Occipital lobe (tissue), 2 donors: Measurements from ENCODE around the gene MCC. TPM values are rescaled to one million over a fixed set of nuclear protein-coding genes. Genes with fewer than 3 reads are reported as not detected.

Source experiments
- DNase-seq: peaks from one replicate; lab custom pipeline; 2025; lab: John Stamatoyannopoulos, UW
- total RNA-seq: library from RNA; depleted of rRNA; stranded (reverse); fragments of >200 nt; gene quantifications from one replicate; pipeline ENCODE4 v1.2.3, GENCODE V29; 2014

MCC gene
- total RNA-seq, 1 donor from 2014 or later = 15.8 TPM

DNA sequence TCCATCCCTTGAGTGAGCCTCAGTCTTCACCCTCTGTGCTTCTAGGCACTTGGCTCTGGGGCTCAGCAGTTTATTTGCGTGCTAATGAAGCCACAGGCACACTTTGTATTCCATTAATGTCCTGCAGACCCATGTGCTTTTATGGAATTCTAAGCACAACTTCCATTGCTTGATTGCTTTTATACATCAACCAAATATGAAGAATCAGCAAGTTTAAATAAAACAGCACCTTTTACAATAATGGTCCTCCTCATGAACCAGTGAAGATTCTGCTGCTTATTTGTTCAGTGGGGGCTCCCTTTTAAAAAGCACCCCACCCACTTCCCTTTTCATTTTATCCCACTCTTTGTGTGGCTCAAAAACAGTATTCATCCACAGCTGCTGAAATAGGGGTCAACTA is 451.4 kb downstream of the MCC start:
- DNase-seq = no peak

DNA sequence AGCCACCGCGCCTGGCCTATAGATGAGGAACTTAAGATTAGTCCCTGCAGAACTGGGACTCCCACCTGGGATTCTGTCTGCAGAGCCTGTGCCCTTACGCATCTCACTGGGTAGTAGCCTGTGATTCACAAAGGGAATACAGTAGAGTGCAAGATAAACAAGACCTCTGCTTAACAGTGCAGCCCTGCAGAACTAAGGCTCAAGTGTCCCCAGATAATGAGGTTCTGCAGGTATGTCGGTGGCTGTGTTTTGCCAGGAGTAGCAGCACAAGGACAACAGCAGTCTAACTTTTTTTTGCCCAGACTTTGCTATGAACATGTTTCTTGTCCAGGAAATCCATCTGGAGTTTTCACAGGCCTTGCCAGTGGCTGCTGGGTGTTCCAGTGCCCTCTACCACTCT is 451.9 kb downstream of the MCC start:
- no peak for DNase-seq

DNA sequence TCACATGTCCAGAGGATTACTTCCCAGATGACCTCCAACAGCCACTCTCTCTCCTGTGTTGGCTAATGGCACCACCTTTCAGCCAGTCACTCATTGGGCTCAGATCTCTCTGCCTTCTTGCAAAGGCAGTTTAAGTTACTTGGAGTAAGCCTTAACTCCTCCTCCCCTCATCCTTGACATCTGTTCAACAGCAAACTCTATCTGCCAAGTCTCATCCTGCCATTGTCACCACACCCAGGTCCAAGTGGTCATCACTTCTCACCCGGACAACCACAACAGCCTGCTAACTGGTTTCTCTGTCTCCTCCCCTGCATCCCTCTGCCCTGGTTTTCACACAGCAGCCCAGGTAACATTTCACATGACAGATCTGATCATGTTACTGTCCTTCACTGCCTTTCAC is 453.2 kb downstream of the MCC start:
- no peak for DNase-seq

DNA sequence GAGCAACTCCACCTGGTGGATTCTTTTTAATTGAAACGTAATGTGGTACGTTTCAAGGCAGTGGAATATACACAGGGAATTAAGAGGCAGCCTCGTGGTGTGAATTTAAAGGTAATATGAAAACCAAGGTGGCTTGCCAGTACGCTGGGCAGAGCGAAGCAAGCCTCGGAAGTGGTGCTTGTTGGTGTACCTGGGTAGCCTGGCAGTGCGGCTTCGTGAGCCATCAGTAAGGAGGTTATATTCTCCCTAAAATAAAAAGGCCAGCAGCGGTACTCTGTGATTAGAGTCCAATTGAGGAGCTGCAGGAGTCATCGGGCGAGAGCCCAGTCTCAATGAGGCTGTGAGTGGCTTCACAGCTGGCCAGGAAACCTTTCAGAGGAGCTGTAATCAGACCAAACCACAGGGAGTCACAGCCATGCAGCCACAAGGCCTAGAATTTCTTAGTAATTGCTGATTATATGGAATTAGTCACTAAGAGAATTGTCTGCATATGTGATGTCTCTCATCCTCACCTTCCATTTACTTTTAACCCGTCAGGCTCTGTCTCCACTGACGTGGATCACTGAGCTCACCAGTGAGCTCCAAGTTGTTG is 454.0 kb downstream of the MCC start:
- no peak for DNase-seq

DNA sequence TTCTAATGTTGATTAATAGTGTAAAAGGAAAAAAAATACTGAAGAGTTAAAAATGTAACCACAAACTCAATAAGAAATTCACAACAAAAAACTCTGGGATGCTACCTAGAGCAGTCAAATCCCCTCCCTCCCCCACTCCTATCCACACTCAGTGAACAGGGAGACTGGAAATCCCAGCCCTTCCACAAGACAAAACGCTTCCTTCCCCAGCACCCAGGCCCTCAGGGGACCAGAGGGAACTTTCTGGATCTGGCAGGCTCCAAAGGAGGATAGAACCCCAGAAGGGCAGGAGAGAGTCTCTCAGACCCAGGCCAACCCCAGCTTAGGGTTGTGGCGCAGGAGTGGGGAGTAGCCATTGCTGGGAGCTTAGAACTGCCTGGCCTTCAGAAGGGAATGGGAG is 456.7 kb downstream of the MCC start:
- no peak for DNase-seq

DNA sequence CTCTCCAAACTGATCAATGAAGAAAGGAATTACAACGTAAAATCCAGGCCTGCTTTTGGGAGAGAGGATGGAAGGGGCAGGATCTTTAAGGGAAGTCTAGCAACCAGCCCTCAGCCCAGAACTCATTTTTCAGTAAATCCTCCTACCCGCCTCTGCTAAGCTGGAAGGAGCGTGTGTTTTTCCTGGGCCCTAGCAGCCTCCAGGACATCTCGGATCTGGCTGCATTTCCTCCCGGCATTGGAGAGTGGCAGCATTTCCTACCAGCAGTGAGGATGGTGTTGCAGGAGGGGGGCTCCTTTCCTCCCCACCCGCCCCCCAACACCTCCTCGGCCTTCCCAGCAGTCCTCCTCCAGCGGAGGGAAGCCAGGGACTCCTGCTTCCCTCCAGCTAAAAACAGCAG is 457.1 kb downstream of the MCC start:
- no peak for DNase-seq

DNA sequence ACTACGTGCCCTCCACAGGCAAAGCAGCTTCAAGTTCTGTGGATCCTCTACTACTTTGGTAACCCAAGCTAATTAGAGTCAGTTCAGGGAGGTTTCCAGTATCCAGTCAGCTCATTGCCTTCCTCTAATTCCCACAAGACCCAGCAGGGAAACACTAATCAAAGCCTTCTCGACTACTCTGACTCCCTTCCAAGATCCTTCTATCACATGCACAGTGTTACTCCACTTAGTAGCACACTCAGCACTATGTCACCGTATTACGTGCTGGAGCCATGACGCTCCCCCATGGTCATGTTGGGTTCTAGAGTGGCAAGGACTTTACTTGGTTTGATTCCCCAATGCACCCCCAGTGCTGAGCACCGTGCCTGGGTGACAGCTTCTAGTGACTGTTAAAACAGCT is 458.6 kb downstream of the MCC start:
- DNase-seq = no peak

DNA sequence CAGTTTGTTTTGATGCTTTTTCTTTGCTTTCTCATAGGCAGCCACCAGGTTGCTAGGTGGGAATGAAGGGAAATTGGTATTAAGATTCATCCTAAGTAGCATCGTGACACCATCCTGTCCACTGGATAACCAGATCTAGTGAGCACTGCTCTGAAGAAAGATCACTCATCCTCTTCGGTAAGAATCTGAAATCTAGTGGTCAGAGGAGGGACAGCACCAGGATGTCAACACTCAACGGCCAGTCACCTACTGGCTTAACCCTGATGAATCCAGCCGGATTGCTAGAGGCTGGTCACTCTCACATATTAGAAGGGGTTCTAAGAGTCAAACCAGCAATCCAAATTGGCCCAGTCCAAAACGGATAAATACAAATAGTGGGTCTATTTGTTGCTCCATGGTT is 460.8 kb downstream of the MCC start:
- no peak for DNase-seq

DNA sequence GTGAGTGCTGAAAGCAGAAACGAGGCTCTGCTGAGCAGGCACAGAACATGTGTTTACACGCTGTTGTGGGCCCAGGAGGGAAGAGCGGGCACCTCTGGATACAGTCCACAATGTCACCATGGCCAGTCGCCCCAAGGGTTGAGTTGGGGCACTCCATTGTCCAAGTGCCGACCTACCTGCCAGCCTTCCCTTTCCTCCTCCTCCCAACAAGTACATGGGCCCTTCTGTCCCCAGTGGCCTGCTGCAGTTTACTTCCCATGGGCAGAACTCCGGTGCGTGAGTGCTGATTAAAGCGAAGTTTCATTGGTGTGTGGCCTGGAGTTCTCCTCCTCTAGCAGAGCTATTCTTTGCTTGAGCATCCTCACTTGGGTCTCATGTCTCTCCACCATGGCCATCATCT is 461.2 kb downstream of the MCC start:
- no peak for DNase-seq

DNA sequence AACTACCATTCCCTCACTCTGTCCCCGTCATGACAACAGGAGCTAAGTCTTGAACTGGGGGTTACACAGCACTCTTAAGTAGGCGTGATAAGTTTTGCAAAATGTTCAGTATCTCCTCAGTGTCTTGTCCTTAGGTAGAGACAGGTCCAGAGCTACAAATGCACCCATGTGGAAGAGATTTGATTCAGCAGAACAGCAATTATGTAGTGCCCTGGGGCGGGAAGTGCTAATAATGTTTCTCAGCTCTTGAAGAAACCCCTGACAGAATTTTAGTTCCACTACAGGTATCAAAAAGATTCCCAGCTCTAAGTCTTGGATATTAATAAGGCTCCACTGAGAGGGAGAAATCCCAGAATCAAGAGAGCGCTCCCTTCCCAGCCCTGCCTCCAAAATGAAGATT is 462.0 kb downstream of the MCC start:
- DNase-seq = no peak

DNA sequence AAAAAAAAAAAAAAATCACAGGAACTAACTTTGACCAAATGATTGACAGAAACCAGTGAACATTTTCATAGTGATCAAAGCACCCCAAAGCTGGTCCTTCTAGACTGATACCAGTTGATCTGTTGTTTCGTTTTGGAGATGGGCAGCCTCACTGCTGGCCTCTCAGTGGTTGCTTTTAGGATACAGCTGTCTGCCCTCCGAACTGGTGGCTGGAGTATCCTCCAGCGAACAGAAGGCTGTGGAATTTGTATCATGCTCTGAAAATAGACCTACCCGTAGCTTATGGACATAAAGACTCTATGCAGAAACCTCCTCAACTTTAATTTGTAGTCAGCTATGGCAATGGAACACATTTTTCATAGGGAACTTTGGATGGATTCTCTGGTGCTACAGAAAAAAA is 462.7 kb downstream of the MCC start:
- no peak for DNase-seq

DNA sequence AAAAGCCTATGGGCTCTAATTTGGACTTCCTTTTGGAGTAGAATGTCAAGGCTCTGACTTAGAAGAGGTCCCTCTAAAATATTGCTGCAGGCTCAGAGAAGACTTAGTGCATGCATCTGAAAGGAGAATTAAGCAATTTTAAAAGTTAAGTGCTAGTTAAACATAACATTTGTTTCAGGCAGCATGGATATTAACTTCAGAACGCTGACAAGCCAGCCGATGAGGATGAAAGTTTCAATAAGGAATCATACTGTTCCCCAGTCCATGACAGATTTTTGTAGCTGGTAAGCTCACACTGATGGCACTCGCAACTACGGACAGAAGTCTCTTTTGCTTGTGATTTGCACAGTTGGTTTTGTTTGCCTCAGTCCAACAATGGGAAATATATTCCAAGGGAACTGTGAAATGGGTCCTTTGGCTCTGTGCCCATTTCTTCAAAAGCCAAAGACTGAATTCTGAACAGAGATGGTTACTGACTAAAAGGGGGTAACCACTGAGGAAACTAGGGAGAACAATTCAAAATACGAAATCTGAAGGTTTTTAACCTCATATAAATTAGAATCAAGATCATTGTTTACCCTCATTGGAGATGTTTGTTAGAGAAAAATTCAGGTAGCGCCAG is 464.1 kb downstream of the MCC start:
- no peak for DNase-seq

DNA sequence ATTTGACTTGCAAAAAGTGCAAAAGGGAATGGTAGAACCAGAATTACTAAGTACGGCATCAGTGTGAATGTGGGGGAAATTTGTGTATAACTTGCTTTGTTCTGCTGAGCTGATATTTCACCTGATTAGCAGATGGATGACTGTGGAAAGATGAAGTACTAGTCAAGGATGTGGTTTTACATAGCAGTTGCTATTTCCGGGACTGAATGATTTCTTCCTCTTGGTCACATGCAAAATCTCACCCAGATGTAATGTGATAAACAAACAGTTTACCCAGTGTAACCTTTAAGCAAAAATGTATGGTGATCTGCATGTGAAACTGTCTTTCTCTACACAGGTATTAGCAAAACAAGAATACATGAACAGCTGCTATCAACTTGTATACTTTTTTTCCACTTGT is 465.6 kb downstream of the MCC start:
- no peak for DNase-seq

DNA sequence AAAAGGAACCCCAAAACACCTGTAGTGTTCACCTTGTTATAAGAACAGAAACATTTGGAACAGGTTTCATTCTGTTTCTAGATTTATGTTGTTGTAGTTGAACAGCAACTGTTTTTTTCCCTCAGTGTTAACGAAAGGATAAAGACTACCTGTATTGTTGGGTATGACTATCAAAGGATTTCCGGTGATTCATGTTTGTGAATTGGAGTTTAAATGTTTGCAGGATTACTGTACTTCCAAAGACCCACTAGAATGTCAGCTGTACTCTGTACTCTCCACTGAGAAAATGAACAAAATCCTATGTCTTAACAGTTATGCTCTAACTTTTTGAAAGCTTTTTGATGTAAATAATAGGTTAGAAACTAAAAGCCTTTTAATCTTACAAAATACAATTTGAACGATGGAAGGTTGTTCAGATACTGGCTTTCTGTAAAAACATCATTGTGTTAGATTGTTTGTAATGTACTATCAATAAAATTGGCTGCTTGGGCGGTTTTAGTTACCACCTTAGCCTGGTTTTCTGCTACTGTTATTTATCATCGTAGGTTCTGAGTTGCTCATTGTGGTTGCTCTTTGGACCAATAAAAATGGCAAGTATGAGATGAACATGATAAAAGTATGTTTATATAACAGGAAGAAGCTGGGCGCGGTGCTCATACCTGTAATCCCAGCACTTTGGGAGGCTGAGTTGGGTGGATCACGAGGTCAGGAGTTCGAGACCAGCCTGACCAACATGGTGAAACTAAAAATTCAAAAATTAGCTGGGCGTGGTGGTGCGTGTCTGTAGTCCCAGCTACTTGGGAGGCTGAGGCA is 467.6 kb downstream of the MCC start:
- no peak for DNase-seq

DNA sequence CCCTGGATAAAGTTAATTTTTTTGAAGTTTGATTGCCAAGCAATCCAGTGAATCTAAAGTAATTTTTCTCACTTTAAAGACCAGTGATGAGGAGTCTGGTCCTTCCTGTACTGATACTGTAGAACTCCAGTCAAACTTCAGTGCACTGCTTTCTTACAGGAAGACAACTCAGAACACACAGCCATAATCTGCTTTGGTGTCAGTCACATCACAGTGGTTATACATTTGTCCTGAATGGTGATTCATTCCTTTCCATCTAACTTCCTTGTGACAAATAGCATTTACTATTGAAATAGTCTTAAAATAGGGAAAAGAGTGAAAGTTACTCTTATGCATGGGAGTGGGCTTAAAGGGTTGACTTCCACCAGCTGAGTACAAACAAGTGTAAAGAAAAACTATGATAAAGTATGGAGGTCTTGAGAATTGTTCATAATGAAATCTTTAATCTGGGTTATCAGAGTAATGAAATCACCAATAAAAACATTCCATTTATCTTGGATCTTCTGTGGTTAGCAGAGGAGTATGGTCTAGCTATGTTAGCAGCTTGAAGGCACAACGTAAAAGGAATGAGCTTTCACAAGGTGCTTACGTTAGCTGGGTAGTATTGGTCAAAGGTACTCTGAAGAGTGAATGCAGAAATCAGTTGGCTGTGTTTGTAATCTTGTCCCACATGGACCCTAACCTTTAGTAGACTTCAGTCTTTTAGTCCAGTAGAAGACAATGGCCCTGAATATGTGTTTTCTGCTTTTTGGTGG is 470.2 kb downstream of the MCC start:
- no peak for DNase-seq

DNA sequence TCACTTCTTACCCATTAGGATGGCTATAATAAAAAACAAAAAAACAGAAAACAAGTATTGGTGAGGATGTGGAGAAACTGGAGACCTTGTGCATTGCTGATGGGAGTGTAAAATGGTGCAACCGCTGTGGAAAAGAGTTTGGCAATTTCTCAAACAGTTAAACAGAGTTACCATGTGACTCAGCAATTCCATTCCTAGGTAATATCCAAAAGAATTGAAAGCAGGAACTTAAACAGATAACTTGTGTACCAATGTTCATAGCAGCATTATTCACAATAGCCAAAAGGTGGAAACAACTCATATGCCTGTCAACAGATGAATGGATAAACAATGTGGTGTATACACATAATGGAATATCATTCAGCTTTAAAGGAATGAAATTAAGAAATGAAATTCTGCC is 482.8 kb downstream of the MCC start:
- DNase-seq = no peak

DNA sequence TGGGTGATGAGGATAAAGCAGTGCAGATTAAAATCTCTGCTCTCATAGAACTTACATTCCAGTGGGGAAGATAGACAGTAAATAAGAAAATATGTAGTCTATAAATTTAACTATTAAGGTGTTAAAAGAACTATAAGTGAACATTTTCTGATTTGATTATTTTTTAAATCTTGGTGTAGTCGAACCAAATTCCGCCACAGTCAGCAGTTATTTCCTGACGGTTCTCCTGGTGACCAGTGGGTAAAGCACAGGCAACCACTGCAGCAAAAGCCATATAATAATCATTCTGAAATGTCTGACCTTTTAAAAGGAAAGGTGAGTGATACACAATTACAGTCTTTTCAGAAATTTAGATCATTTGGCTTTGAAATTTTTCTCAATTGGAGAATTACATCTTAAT is 484.5 kb downstream of the MCC start:
- DNase-seq = no peak

DNA sequence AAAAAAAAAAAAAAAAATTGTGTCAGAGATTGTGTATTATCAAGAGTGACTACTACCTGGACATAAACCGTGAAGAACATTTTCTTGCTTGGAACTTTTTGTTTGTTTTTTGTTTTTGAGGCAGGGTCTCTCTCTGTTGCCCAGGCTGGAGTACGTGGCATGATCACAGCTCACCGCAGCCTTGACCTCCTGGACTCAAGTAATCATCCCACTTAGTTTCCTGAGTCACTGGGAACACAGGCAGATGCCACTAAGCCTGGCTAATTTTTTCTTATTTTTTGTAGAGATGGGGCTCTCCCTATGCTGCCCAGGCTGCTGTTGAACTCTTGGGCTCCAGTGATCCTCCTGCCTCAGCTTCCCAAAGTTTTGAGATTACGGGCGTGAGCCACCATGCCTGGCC is 485.8 kb downstream of the MCC start:
- DNase-seq = no peak

DNA sequence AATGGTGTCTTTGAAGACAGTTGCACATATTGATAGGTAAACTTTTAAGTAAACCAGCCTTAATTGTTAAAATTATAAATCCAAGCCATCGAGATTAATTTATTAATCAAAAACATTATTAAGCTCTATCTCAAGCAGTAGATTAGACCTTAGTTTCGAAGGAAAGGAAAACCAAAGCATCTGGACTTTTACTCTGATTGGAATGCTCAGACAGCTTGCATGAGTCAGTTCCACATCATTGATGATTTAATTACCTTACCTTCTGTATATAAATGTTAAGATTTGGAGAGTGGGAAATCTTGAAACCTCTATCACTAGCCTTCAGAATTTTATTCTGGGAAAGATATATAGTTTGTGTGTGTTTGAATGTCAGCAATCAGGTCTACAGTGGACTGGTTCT is 487.8 kb downstream of the MCC start:
- DNase-seq = no peak

DNA sequence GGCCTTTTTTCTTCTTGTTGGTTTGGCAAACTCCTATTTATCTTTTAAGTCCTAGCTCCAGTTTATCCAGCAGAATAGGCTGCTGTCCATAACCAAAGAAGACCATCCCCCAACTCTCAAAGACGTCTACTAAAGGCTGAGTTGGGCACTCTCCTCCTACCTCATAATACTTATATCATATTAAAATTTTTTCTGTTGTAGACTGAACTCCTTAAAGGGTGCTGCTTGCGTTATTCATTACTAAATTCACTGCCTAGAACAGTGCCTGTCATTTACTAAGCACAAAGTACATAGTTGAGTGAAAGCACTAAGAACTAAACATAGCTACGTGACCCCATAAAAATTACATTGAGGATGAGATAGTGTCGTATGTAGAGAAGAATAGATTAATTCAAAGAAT is 490.0 kb downstream of the MCC start:
- DNase-seq = no peak

DNA sequence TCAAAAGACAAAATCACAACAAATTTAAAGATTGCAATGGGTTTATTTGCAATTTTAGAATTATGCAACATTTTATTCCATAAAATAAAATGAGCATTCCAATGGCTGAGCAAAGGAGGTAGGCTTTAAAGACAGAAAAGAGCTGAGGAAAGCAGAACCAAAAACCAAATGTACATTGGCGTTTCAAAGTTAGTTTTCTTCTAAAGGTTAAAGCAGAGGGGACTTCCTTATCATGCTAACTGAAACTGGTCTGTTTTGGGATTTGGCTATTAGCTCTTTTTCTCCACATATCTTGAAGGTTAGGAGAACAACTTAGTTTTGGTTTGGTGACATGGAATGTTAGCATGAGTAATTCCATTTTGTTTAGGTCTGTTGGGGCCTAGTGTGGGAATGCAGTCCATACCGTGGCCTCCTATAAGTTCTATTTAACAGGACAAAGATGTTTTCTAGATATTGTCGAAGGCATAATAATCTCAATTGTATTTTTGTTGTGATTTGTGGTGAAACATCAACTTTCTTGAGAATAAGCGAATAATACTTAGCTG is 491.4 kb downstream of the MCC start:
- no peak for DNase-seq
